ENCODE measurements around the gene SAP30BP. TPM values are rescaled to one million over a fixed set of nuclear protein-coding genes. Genes with fewer than 3 reads are reported as not detected.

SAP30BP gene
- total RNA-seq, 3 donors from 2014 or later (not counting 1 experiment from before 2014, with no cell fraction given), result 234 to 246 (median 240) TPM

- no peak for TF ChIP-seq CTCF (IDR thresholded peaks at IDR 0.05)
- no peak overlapping the region for H3K27ac ChIP-seq (ENCODE audit: low read length)
- no peaks in the 10 kb centered on the region for H3K27me3 Mint-ChIP-seq (ENCODE audit: low read depth in 2 of 2)
- H3K4me1 ChIP-seq (ENCODE audit: control insufficient read depth, insufficient read depth, low read length), result peaks cover 6% of the 10 kb centered on the region
- no peak overlapping the region for H3K4me3 ChIP-seq (ENCODE audit: low read length)
- peaks cover 41% of the 10 kb centered on the region for H3K36me3 ChIP-seq (ENCODE audit: control insufficient read depth, insufficient read depth, low read length)
- no peaks in the 10 kb centered on the region for H3K27me3 ChIP-seq (ENCODE audit: control insufficient read depth, insufficient read depth, low read length)
- WGBS (ENCODE audit: insufficient coverage), result 98% methylated on average over 4 of the region's 4 CpGs
- no peaks in the 10 kb centered on the region for H3K9me3 ChIP-seq (ENCODE audit: control insufficient read depth, insufficient read depth, low read length)
- DNase-seq (no peak), ATAC-seq (no peak)
- no peaks in the 10 kb centered on the region for H3K36me3 Mint-ChIP-seq
- no peaks in the 10 kb centered on the region for H3K9me3 Mint-ChIP-seq
- no peak overlapping the region for H3K4me3 Mint-ChIP-seq
- intact Hi-C loops (cut with micrococcal nuclease), result no loop called here
- no peak overlapping the region for H3K27ac Mint-ChIP-seq
- H3K4me1 Mint-ChIP-seq, result no peaks in the 10 kb centered on the region
Measured at GRCh38 chr17:75661531-75661930, 5.6 kb upstream of the SAP30BP start.

GRCh38 chr17:75662511-75662910 is 4.6 kb upstream of the SAP30BP start:
- no peaks in the 10 kb centered on the region for H3K9me3 ChIP-seq (ENCODE audit: control insufficient read depth, insufficient read depth, low read length)
- TF ChIP-seq CTCF (IDR thresholded peaks at IDR 0.05), result no peak
- H3K9me3 Mint-ChIP-seq, result no peaks in the 10 kb centered on the region
- no peaks in the 10 kb centered on the region for H3K36me3 Mint-ChIP-seq
- peaks cover 35% of the 10 kb centered on the region for H3K36me3 ChIP-seq (ENCODE audit: control insufficient read depth, insufficient read depth, low read length)
- intact Hi-C loops (cut with micrococcal nuclease), result no loop called here
- H3K27me3 Mint-ChIP-seq (ENCODE audit: low read depth in 2 of 2), result no peaks in the 10 kb centered on the region
- no peak for ATAC-seq
- H3K4me3 Mint-ChIP-seq, result no peak overlapping the region
- no peaks in the 10 kb centered on the region for H3K4me1 Mint-ChIP-seq
- no peak overlapping the region for H3K27ac Mint-ChIP-seq
- no peak overlapping the region for H3K27ac ChIP-seq (ENCODE audit: low read length)
- no peak for DNase-seq
- no peaks in the 10 kb centered on the region for H3K27me3 ChIP-seq (ENCODE audit: control insufficient read depth, insufficient read depth, low read length)
- H3K4me3 ChIP-seq (ENCODE audit: low read length), result no peak overlapping the region
- H3K4me1 ChIP-seq (ENCODE audit: control insufficient read depth, insufficient read depth, low read length), result peaks cover 10% of the 10 kb centered on the region
- WGBS (ENCODE audit: insufficient coverage), result 97% methylated on average over 7 of the region's 9 CpGs

GRCh38 chr17:75664099-75664549 is 3.0 kb upstream of the SAP30BP start:
- peaks cover 31% of the 10 kb centered on the region for H3K36me3 ChIP-seq (ENCODE audit: control insufficient read depth, insufficient read depth, low read length)
- H3K27ac ChIP-seq (ENCODE audit: low read length), result peak overlapping the region; percentile 31
- no peak overlapping the region for H3K4me3 ChIP-seq (ENCODE audit: low read length)
- Mint-ChIP-seq H3K27ac (no peak overlapping the region), H3K4me3 (peak overlapping the region; percentile 3), H3K27me3 (ENCODE audit: low read depth in 2 of 2) (no peaks in the 10 kb centered on the region), H3K9me3 (no peaks in the 10 kb centered on the region), H3K36me3 (no peaks in the 10 kb centered on the region), H3K4me1 (peaks cover 6 to 7% of the 10 kb centered on the region in 2 donors)
- ATAC-seq, result no peak
- no peak for DNase-seq
- H3K27me3 ChIP-seq (ENCODE audit: control insufficient read depth, insufficient read depth, low read length), result no peaks in the 10 kb centered on the region
- intact Hi-C loops (cut with micrococcal nuclease), result no loop called here
- H3K4me1 ChIP-seq (ENCODE audit: control insufficient read depth, insufficient read depth, low read length), result peaks cover 14% of the 10 kb centered on the region
- no peaks in the 10 kb centered on the region for H3K9me3 ChIP-seq (ENCODE audit: control insufficient read depth, insufficient read depth, low read length)
- WGBS (ENCODE audit: insufficient coverage), result 67% methylated on average over 1 of the region's 3 CpGs
- TF ChIP-seq CTCF (IDR thresholded peaks at IDR 0.05), result no peak

- intact Hi-C loops (cut with micrococcal nuclease), result no loop called here
- no peaks in the 10 kb centered on the region for H3K36me3 Mint-ChIP-seq
- WGBS (ENCODE audit: insufficient coverage), result 93% methylated on average over 9 of the region's 10 CpGs
Measured at GRCh38 chr17:75665981-75666380, 1.2 kb upstream of the SAP30BP start.

More at GRCh38 chr17:75665981-75666380, 1.2 kb upstream of the SAP30BP start:
- peak overlapping the region; percentile 62 for H3K4me3 Mint-ChIP-seq
- Histone ChIP-seq H3K4me1 (ENCODE audit: control insufficient read depth, insufficient read depth, low read length) (peaks cover 14% of the 10 kb centered on the region), H3K36me3 (ENCODE audit: control insufficient read depth, insufficient read depth, low read length) (peaks cover 36% of the 10 kb centered on the region), H3K4me3 (ENCODE audit: low read length) (no peak overlapping the region), H3K9me3 (ENCODE audit: control insufficient read depth, insufficient read depth, low read length) (no peaks in the 10 kb centered on the region), H3K27ac (ENCODE audit: low read length) (no peak overlapping the region), H3K27me3 (ENCODE audit: control insufficient read depth, insufficient read depth, low read length) (no peaks in the 10 kb centered on the region)
- TF ChIP-seq CTCF (IDR thresholded peaks at IDR 0.05), result no peak
- ATAC-seq (no peak), DNase-seq (no peak)
- H3K4me1 Mint-ChIP-seq, result peaks cover 7 to 13% of the 10 kb centered on the region in 2 donors
- H3K27ac Mint-ChIP-seq, result no peak overlapping the region
- H3K27me3 Mint-ChIP-seq (ENCODE audit: low read depth in 2 of 2), result no peaks in the 10 kb centered on the region
- H3K9me3 Mint-ChIP-seq, result no peaks in the 10 kb centered on the region
